ENCODE data around the gene RLF.

The RLF gene

GRCh38 chr1:40239626-40240025, 78.4 kb downstream of the RLF start:
- DNase-seq = no peak

DNA sequence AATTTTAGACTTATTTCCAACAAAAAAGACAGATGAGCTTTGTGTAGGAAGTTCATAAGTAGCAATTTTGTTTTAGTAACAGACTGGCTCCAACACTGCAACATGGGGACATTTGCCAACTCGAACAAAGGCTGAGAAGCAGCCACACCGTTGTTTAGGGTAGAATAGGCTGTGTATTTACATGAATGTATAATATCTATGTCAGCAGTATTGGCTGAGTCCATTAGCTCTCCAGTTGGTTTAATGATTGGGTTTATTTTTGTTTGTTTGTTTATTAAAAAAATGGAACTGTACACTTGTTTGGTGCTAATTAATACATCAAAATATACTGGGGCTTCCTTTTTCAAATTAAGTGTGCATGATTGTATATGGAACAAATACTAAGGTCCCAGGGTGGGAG, 79.2 kb downstream of the RLF start:
- DNase-seq = no peak

GRCh38 chr1:40241362-40241761, 80.2 kb downstream of the RLF start:
- DNase-seq = no peak

DNA sequence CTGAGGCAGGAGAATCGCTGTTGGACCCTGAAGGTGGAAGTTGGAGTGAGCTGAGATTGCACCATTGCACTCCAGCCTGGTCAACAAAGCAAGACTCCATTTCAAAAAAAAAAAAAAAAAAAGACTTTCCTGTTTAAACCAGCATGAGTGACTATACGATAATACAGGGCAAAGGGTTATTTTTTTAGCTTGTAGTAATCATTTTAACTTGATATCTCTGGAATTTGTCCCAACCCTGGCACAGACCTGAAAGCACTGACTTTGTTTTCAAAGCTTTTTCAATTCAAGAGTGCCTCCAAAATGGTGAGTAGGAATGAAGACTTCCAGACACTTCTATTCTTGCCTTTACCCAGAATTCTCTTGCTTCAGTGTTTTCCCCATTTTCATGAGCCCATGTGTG, 82.2 kb downstream of the RLF start:
- no peak for DNase-seq

GRCh38 chr1:40244138-40244744, 83.1 kb downstream of the RLF start:
- DNase-seq = no peak

DNA sequence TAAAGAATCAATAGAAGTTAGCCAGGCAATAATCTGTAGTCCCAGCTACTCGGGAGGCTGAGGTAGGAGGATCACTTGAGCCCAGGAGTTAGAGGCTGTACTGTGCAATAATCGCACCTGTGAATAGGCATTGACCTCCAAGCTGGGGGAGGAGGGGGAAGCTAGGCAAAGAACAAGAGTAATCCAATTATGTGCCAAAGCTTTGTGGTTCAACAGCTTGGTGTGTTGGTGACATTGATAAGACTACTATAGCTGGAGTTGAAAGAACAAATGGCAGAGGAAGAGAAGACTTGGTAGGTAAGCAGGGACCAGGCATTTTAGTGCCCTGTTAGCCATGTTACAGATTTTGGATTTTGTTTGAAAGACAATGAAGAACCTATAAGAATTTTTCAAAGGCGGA, 84.5 kb downstream of the RLF start:
- DNase-seq = no peak

DNA sequence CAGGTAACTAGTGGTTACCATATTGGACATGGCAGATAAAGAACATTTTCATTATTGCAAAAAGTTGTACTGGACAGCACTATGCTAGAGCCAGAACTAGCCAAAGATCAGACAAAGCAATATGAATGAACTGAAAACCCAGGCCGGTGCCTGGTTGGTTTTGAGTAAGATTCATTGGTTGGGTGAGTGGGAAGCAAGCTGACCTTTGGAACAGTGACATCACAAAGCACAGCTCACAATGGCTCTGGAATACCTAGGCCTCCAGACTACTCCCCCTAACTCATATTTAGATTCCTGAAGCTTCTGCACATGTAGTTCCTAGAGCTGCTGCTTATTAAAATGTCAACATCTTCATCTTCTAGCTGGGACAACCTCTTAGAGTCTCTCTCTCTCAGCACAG, 86.5 kb downstream of the RLF start, which contains the start of gene TMCO2:
Gene TMCO2, plus strand, starts transcription at position 283 of the 400 bp plus-strand sequence. Its CDS starts 57 bp downstream, at position 340.
- DNase-seq = no peak

DNA sequence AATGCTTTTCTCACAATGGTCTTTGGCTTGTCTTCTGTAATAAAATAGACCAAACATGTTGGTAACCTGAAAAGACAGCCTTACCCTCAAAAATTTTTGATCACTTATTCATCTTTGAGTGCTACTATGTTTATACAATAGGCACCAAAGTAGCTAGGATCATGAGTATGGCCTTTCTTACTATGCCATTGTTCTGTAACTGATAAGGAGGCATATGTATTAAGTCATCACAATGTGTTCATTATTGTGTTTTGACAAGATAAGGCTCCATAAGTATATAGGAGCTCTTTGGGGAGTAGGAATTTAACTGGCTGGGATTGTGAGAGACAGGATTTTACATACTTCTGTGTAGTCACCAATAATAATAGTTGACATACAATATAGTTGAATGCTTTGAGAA, 87.2 kb downstream of the RLF start:
- no peak for DNase-seq

- DNase-seq = no peak
These were observed 90.3 kb downstream of the RLF start for GRCh38 chr1:40251456-40251855.

- no peak for DNase-seq
These were observed 91.4 kb downstream of the RLF start for GRCh38 chr1:40252601-40253000.

- no peak for DNase-seq
These were observed 94.0 kb downstream of the RLF start for GRCh38 chr1:40255231-40255630.

DNA sequence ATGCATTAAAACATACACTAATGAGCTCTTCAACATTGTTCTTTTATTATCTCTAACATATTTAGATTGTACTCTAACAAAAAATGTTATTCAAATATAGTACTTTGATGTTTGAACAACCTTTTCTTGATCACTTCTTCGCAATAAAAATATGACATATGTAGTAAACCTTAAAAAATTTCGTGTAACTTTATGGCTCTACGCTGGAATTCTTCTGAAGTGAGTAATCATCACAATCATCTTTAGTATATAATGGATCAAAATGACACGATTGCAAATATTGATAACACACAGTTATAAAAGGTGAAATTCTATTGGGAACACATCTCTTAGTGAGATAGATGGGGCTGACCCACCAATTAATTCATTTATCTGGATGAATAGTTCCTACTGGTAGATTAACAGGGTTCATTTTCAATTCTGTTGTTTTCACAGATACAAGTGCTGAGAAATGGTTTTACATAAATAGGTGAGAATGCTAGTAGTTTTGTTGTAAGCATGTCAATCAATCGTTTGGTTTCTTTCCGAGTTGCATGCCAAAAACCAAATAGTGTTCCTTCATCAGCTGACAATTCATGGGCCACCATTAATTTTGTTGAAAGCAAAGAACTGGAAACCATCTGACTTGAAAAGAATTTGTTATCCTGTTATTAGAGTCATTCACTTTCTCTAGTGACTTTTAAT, 95.4 kb downstream of the RLF start:
- DNase-seq = no peak

DNA sequence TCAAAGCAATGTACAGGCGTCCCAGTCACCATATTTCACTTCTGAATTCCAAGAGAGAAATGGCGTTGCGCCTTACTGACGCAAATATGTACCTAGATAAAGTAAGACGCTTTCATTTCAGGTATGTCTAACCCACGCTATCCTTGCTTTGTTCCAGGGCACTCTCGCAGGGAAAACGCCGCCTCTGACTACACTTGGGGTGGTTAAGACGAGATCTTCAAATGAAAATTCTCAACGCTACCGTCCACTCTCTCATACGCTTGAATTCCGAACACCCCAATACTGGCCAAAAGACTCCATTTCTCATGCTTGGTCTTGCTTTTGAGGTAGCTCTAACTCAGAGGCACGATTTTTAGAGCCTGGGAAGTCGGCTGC, 96.1 kb downstream of the RLF start:
- DNase-seq = no peak

- DNase-seq = peak; percentile 91
These were observed 96.7 kb downstream of the RLF start, which contains the start of gene ZMPSTE24 for GRCh38 chr1:40257688-40258444. ZMPSTE24 (plus strand) TSS chr1:40258236; CDS start chr1:40258272, 36 bp downstream.

DNA sequence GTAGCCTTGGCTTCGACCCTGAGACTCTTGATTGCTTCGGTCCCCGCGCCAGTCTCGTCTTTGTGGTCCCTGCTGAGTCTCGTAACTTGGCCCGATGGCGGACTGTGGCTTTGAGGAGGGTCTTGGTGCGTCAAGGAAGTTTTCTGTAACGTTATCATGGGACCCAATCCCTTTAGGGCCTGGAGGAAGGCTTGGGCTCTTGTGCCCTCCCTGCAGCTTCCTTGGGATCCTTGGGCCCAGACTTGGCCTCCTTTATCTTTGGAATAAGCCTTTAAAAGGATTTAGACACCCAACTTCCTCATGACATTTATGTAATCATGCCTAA, 97.2 kb downstream of the RLF start:
- no peak for DNase-seq

GRCh38 chr1:40264354-40264781, 103.2 kb downstream of the RLF start:
- DNase-seq = no peak

- no peak for DNase-seq
These were observed 104.1 kb downstream of the RLF start for GRCh38 chr1:40265298-40265697.

DNA sequence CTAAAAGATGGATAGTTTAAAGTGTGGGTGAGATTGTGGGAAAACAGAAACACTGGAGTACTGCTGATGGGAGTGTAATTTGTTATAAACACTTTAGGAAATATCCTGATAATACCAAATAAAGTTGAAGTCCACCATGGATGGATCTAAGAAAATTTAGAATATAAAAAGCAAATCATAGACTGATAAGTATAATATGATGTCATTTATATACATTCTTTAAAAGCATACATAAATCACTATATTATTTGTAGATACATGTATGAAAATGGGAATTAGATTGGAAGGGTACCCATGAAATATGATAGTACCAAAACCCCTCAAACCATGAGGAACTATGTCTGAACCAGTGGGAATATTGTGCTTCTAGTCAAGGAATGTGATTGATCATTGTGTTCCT, 104.7 kb downstream of the RLF start:
- no peak for DNase-seq

- no peak for DNase-seq
These were observed 105.8 kb downstream of the RLF start for GRCh38 chr1:40266786-40267535.

- DNase-seq = no peak
These were observed 106.6 kb downstream of the RLF start for GRCh38 chr1:40267767-40268187.

DNA sequence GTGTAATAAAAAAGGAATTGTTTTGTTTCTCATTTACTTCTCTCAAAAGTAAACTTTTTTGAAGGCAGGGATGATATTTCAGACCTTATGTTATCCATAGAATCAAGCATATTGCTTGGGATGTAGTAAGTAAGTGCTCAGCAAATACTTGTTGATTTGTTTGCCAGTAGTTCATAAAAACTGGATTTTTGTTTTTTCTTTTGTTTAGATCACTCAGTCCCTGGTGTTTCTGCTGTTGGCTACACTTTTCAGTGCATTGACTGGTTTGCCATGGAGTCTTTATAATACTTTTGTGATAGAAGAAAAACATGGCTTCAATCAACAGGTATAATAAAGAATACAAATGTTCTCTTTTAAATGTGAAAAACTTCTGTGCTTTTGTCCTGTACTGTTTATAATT, 107.0 kb downstream of the RLF start:
- DNase-seq = no peak

DNA sequence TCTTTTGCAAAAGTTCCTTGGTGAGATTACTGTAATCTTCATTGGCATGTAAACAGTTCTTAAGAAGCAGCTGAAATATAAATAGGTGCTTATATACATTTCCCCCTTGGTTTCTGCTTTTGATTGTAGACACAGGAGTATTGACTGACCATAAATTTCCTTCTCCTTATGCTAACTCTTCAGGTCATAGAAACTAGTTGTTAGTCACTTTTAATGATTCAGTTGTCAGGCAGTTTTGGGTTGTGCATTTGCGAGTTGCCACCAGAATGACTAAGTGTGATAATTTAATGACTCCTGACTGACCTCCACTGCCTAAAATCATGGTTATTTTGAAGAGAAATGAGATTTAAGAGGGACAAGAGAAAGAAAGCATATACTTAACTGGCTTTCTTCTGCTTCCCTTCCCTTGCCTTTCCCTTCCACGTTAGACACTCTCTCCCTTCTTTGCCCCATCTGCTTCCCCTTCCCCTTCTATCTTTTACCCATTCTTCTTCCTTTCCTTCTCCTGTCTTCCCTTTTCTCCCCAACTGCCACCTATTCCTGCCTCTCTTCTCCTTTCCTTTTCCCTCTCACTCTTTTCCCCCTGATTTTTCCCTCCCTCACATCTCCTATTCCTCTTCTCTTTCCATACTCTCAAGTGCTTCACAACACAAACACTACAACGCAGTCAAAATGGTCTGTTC, 109.1 kb downstream of the RLF start:
- DNase-seq = no peak

Measured in NCI-H2107 (cell line).